Natural killer cell treated with Interleukin-12 subunit alpha and Interleukin-12 subunit beta and Interleukin-15 and Interleukin-18, amount 100 ng/mL, for 72 hours (primary cell): Measurements from ENCODE around the gene CBX3. TPM values are rescaled to one million over a fixed set of nuclear protein-coding genes. Genes with fewer than 3 reads are reported as not detected.
"Not testable (repeated sequence)": the region's sequence is repeated elsewhere in the genome, so short reads cannot be mapped to it uniquely, and the experiment has no call there.

Experiments used
- ATAC-seq, 2 donors: fragments of 150-1000 bp; cut with Tn5 transposase in 1 of 2; sonication (Bioruptor Pico), chemical (Tn5 transposase) in 1 of 2; 2 replicates each; pipeline ENCODE4 v1.10.0; 2021
- DNase-seq: peaks from one replicate; pipeline ENCODE4 v3.0.0; 2022; ENCODE audit warnings: low spot score
- H3K27ac Mint-ChIP-seq, 2 donors: 1 replicate in 1 of 2; 2 replicates in 1 of 2; pipeline ENCODE4 v1.8.0; 2022; ENCODE audit warnings: mixed read lengths in 2 of 2, mild to moderate bottlenecking in 1 of 2, moderate library complexity in 1 of 2
- H3K27me3 Mint-ChIP-seq, 2 donors: 1 replicate in 1 of 2; 2 replicates in 1 of 2; pipeline ENCODE4 v1.8.0; 2022; ENCODE audit warnings: mixed read lengths in 2 of 2
- H3K36me3 Mint-ChIP-seq: one replicate; pipeline ENCODE4 v1.8.0; 2022; ENCODE audit warnings: mixed read lengths
- H3K4me1 Mint-ChIP-seq, 2 donors: 1 replicate in 1 of 2; 2 replicates in 1 of 2; pipeline ENCODE4 v1.8.0; 2022; ENCODE audit warnings: low read depth in 2 of 2, mixed read lengths in 2 of 2, mild to moderate bottlenecking in 1 of 2
- H3K4me3 Mint-ChIP-seq: one replicate; pipeline ENCODE4 v1.8.0; 2022; ENCODE audit warnings: mixed read lengths
- H3K9me3 Mint-ChIP-seq: 2 replicates; pipeline ENCODE4 v1.8.0; 2022; ENCODE audit warnings: mixed read lengths
- total RNA-seq, 2 donors: library from RNA; stranded (reverse); gene quantifications; one replicate each; pipeline ENCODE4 v1.2.3, GENCODE V29; 2022

CBX3 gene
- total RNA-seq, 2 donors from 2014 or later = 184 to 218 TPM

DNA sequence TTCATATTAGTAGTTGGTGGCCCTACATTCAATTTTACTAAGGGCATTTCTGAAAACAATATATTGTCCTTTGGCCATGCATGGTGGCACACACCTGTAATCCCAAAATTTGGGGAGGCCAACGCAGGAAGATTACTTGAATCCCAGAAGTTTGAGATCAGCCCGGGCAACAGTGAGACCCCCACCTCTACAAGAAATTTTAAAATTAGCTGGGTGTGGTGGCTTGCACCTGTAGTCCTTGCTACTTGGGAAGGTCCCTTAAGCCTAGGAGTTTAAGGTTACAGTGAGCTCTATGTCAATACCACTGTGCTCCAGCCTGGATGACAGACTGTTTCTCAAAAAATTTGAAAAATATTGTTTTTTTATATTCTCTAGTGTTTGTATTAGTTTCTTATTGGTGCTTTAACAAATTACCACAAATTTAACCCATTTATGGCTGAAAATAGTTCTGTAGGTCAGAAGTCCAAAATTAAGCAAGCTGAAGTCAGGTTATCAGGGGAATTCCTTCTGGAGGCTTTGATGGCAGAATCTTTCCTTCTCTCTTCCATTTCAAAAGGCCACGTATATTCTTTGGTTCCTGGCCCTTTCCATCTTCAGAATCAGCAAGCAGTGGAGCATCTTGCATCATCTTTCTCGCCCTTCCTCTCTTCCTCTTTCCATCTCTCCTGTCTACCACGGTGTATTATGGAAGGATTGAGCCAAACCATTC lies 12.4 kb downstream of the CBX3 start:
- DNase-seq (no peak), ATAC-seq (no peak)
- peak overlapping the region; percentile 25 for H3K4me3 Mint-ChIP-seq
- peaks cover 26 to 33% of the 10 kb centered on the region in 2 donors for H3K4me1 Mint-ChIP-seq
- H3K27me3 Mint-ChIP-seq = no peaks in the 10 kb centered on the region
- peaks cover 28% of the 10 kb centered on the region for H3K36me3 Mint-ChIP-seq
- peak overlapping the region; percentile 14 to 63 for H3K27ac Mint-ChIP-seq
- H3K9me3 Mint-ChIP-seq = no peaks in the 10 kb centered on the region

DNA sequence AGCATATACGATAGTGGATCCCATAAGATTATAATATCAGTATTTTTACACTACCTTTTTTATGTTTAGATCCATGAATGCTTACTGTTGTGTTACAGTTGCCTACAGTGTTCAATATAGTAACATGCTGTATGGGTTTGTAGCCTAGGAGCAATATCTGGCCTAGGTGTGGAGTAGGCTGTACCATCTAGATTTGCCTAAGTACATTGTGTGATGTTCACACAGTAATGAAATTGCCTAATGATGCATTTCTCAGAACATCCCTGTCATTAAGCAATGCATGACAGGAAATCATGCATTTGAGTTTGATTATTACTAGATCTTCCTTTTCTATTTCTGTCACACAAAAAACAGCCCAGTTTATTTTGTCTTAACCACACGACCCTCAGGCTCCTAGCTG lies 14.5 kb downstream of the CBX3 start:
- DNase-seq = no peak
- Mint-ChIP-seq H3K27me3 (no peaks in the 10 kb centered on the region), H3K27ac (peak overlapping the region; percentile 56 to 86)

DNA sequence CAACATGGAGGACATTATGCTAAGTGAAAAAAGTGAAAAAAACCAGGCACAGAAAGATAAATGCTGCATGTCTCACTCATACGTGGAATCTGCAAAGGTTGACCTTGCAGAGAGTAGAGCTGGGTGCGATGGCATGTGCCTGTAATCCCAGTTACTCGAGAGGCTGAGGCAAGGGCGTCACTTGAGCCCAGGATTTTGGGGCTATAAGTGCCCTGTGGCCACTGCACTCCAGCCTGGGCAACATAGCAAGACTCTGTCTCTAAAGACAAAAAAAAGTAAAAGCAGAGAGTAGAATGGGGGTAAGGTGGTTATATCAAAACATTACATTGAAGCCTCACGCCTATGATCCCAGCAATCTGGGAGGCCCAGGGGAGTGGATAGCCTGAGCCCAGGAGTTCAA lies 22.8 kb downstream of the CBX3 start:
- no peak for DNase-seq
- no peak overlapping the region for H3K4me3 Mint-ChIP-seq
- H3K27ac Mint-ChIP-seq = no peak overlapping the region
- no peaks in the 10 kb centered on the region for H3K9me3 Mint-ChIP-seq
- no peaks in the 10 kb centered on the region for H3K36me3 Mint-ChIP-seq
- ATAC-seq = no peak
- peaks cover 0 to 4% of the 10 kb centered on the region in 2 donors for H3K27me3 Mint-ChIP-seq
- no peaks in the 10 kb centered on the region for H3K4me1 Mint-ChIP-seq

More for the DNA sequence above, 14.5 kb downstream of the CBX3 start:
- peaks cover 14% of the 10 kb centered on the region for H3K36me3 Mint-ChIP-seq
- peaks cover 21 to 24% of the 10 kb centered on the region in 2 donors for H3K4me1 Mint-ChIP-seq
- ATAC-seq = peak; percentile 92
- H3K9me3 Mint-ChIP-seq = no peaks in the 10 kb centered on the region
- H3K4me3 Mint-ChIP-seq = peak overlapping the region; percentile 33

DNA sequence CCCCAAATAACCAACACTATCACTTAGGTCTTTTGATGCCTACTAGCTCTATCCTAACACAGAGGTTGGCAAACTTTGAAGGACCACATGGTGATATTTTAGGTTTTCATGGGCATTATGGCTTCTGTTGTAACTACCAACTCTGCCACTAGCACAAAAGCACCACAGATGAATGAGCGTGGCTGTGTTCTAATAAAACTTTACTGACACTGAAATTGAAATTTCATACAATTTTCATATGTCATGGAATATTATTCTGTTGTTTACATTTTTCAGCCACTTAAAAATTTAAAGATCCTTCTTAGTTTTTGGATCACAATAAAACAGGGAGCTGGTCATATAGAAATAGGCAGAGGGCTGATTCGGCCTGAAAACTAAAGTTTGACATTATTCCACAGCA lies 26.4 kb downstream of the CBX3 start:
- H3K4me1 Mint-ChIP-seq = no peaks in the 10 kb centered on the region
- ATAC-seq (no peak), DNase-seq (no peak)
- H3K9me3 Mint-ChIP-seq = no peaks in the 10 kb centered on the region
- no peak overlapping the region for H3K4me3 Mint-ChIP-seq
- no peak overlapping the region for H3K27ac Mint-ChIP-seq
- no peaks in the 10 kb centered on the region for H3K36me3 Mint-ChIP-seq
- H3K27me3 Mint-ChIP-seq = peaks cover 5 to 10% of the 10 kb centered on the region in 2 donors

DNA sequence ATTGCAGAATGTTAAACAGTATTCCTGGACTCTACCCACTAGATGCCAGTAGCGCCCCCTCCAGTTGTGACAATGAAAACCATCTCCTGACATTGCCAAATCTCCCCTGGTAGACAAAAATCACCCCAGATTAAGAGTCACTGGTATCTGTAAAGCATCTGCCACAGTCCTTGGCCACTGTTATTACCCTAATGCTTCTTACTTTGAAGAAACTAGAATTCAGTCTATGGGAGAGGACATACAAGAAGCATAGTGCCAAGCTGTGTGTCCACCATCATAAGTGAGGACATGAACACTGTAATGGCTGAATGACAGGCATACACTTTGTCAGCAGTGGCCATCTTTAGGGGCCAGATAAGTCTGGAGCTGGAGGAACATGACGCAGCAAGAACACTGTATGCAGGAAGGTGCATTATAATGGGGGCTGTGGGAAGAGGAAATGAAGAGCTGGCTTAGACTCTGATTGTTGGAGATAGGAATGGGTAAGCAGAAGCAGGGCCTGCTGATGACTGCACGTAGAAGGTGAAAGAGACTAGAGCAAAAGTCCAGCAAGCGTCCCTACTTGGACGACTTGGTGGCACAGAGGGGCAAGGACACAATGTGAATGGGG lies 32.5 kb downstream of the CBX3 start:
- Mint-ChIP-seq H3K4me3 (no peak overlapping the region), H3K27ac (no peak overlapping the region), H3K4me1 (peaks cover 0 to 6% of the 10 kb centered on the region in 2 donors), H3K36me3 (no peaks in the 10 kb centered on the region), H3K9me3 (no peaks in the 10 kb centered on the region), H3K27me3 (peaks cover 5 to 10% of the 10 kb centered on the region in 2 donors)
- ATAC-seq (peak in 1 of 2 donors; percentile 33), DNase-seq (no peak)

DNA sequence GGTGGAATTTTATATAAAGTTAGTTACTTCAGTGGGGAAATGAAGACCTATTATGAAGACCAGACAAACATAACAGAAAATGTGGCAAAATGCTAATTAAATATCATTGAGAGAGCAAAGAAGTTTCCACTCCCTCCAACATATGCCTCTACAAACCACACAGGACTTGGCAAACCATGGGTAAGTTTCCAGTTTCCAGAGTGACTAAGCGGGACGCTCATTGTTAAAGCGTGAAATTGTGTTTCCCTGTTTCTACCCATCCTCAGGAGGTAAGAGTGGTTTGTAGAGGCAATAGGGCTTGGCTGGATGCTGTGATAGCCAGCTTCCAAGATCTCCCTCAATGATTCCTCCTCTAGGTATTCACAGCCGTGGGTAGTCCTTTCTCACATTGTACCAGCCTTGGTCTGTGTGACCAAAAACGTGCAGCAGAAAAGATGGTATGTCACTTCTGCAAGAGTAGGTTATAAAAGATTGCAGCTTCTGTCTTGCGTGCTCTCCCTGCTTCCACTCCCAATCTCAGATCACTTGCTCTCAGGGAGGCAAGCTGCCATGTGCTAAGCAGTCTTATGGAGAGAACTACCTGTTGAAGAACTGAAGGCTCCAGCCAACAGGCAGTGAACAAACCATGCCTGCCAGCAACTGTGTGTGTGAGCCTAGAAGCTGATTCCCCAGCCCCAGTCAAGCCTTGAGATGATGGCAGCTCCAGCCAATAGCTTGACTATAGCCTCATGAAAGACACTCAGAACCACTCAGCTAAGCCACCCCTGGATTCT lies 35.7 kb downstream of the CBX3 start:
- ATAC-seq = no peak
- Mint-ChIP-seq H3K4me3 (no peak overlapping the region), H3K36me3 (no peaks in the 10 kb centered on the region), H3K9me3 (no peaks in the 10 kb centered on the region), H3K27me3 (peaks cover 0 to 4% of the 10 kb centered on the region in 2 donors), H3K27ac (peak overlapping the region in 1 of 2 donors; percentile 35), H3K4me1 (peaks cover 0 to 6% of the 10 kb centered on the region in 2 donors)
- no peak for DNase-seq

DNA sequence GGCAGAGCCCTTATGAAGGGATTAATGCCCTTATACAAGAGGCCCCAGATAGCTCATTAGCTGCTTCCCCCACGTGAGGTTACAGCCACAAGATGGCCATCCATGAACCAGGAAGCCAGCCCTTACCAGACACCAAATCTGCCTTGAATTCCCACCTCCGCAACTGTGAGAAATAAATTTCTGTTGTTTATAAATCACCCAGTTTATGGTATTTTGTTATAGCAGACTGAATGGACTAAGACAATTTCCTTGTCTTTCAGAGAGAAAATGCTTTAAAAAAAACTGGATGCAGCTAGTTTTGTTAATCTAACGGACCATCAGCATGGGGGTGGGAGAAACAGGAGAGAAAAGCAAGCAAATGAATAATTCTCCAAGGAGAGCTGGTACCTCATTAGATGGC lies 36.5 kb downstream of the CBX3 start:
- no peak for DNase-seq
- Mint-ChIP-seq H3K4me3 (no peak overlapping the region), H3K4me1 (peaks cover 0 to 6% of the 10 kb centered on the region in 2 donors), H3K27ac (no peak overlapping the region), H3K27me3 (peaks cover 0 to 4% of the 10 kb centered on the region in 2 donors), H3K36me3 (no peaks in the 10 kb centered on the region), H3K9me3 (no peaks in the 10 kb centered on the region)
- no peak for ATAC-seq

DNA sequence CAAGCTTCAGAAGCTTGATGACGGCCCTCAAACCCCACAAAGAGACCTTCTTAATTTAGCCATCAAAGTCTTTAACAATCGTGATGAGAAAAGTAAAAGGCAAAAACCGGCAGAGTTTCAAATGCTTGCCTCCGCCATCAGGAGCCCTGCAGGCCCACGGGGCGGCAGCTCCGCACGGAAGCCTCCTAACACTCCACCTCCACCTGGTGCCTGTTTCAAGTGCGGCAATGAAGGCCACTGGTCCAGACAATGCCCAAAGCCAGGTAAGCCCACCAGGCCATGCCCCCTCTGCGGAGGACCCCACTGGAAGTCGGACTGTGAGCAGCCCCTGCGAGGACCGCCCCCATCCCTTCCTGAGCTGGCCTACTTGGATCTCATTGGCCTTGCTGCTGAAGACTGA lies 43.6 kb downstream of the CBX3 start:
- no peak overlapping the region for H3K27ac Mint-ChIP-seq

DNA sequence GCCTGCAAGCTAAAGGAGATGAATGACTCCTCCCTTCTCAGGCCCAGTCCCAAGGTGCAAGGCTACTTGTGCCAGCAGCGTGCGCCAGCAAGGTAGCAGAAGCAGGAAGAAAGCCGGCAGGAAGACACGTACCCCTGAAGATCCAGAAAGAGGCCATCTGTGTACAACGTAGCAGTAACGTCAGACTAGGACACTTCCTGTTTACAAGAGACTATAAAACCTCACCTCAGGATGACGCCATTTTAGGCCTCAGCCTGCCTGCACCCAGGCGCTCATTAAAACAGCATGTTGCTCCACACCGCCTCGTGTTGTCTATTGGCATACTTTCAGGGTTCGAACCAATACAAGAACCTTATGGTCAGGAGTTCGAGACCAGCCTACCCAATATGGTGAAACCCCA lies 48.7 kb downstream of the CBX3 start:
- Mint-ChIP-seq H3K36me3 (no peaks in the 10 kb centered on the region), H3K27me3 (no peaks in the 10 kb centered on the region), H3K27ac (no peak overlapping the region), H3K9me3 (no peaks in the 10 kb centered on the region), H3K4me1 (no peaks in the 10 kb centered on the region), H3K4me3 (no peak overlapping the region)
- ATAC-seq (no peak), DNase-seq (no peak)

More for the DNA sequence above, 43.6 kb downstream of the CBX3 start:
- DNase-seq = no peak
- no peaks in the 10 kb centered on the region for H3K9me3 Mint-ChIP-seq
- no peaks in the 10 kb centered on the region for H3K36me3 Mint-ChIP-seq
- no peak for ATAC-seq
- no peaks in the 10 kb centered on the region for H3K27me3 Mint-ChIP-seq
- H3K4me3 Mint-ChIP-seq = no peak overlapping the region
- H3K4me1 Mint-ChIP-seq = no peaks in the 10 kb centered on the region

DNA sequence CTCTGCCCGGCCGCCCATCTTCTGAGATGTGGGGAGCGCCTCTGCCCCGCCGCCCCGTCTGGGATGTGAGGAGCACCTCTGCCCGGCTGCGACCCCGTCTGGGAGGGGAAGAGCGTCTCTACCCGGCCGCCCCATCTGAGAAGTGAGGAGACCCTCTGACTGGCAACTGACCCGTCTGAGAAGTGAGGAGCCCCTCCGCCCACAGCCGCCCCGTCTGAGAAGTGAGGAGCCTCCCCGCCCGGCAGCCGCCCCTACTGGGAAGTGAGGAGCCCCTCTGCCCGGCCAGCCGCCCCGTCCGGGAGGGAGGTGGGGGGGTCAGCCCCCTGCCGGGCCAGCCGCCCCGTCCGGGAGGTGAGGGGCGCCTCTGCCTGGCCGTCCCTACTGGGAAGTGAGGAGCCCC lies 60.3 kb downstream of the CBX3 start:
- not testable (repeated sequence) for H3K27ac Mint-ChIP-seq, H3K4me3 Mint-ChIP-seq, ATAC-seq, DNase-seq, H3K36me3 Mint-ChIP-seq, H3K9me3 Mint-ChIP-seq, H3K27me3 Mint-ChIP-seq
- H3K4me1 Mint-ChIP-seq = peaks cover 4 to 16% of the 10 kb centered on the region in 2 donors

Other genes with a start within 250 kb of the CBX3 start
- gene NFE2L3, start 49.5 kb upstream of the CBX3 start, total RNA-seq = 10 to 100 TPM; 21.3 to 29.1 TPM
- 1,000 to 10,000 TPM in 1 of 2 donors, 100 to 1,000 TPM in 1; 824 to 1,096 TPM for gene HNRNPA2B1, start 999 bp upstream of the CBX3 start, total RNA-seq
- gene SNX10, start 90.1 kb downstream of the CBX3 start, total RNA-seq = 10 to 100 TPM; 47.2 to 81.7 TPM